NCI-H2029 (cell line): ENCODE results near the gene HIBADH.

Source experiments
- DNase-seq: peaks from one replicate; lab custom pipeline; 2025; lab: John Stamatoyannopoulos, UW

Gene HIBADH

DNA sequence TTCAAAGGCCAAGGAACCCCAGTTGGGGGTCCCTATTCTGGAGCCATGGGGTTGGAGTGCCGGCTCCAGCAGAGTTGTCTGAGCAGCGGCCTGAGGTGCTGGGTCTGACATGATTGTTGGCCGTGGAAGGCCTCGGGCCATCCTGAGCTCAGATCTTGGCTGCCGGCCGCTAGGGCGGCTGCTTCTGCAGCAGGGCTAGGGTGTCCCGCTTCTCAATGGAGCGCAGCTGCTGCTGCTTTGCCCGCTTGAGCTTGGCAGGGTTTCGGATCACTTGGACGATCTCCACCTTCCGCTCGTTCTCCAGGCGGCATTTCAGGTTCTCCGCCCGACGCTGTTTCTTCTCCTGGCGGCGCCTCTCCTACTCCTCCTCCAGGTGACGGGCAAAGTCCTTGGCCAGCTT is 171.1 kb downstream of the HIBADH start:
- DNase-seq, result peak; percentile 5

DNA sequence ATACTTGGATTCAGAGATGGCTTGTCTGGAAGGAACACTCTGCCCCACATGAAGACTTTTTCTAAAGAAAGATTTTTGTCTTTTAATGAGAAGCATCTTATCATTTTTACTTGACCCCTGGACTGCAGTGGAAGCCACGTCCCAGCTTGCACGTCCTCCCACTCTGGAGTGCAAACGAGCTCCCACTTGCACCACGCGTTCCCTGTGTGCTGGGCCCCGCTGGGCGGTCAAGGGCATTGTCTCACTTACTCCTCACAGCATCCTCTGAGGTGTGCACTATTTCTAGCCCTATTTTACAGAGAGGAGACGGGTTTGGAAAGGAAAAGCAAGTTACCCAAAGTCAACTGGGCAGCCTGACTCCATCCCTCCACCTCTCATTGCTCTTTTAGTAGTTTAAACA is 175.2 kb downstream of the HIBADH start:
- DNase-seq, result no peak

DNA sequence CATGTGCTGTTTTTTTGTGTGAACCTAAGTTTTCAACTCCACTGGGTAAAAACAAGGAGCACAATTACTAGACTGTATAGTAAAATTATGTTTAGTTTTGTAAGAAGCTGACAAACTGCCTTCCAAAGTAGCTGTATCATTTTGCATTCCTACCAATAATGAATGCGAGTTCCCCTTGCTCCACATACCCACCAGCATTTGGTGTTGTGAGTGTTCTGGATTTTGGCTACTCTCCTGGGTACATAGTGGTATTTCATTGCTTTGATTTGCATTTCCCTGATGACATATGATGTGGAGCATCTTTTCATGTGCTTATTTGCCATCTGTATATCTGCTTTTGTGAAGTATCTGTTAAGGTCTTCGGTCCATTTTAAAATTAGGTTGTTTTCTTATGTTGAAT is 178.2 kb downstream of the HIBADH start:
- DNase-seq, result no peak

DNA sequence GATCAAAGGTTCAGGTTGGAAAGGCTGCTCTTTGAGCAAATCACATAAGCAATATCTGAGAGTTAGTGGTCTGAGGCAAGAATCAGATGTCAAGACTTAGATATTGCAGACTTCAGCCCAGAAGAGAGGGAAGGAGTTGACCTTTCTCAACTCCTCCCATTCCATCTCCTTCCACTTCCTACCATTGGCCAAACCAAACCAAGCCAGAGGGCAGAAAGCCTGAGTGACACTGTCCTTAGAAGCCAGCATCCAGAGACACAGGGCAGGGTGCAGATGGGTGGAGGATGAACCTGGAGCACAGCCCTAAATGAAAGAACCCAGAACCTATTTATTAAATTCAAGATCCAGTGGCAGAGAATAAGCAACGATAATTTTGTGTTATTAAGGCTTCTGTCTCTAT is 180.5 kb downstream of the HIBADH start:
- no peak for DNase-seq

DNA sequence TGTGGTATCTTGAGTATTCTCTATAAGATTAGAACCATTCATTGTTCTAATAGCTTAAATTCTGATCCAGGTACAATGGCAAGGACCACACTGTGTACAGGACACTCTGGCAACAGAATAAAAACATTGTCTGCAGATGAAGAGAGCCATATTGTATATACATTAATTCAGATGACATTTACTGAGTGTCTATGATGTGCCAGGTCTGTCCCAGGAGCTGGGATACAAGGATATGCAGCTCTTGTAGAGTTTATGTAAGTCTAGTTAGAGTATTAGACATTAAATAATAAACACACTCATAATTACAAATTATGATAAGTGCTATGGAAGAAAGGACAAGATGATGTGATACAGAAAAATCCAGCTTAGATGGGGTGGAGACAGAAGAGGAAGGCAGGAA is 184.1 kb downstream of the HIBADH start:
- no peak for DNase-seq

DNA sequence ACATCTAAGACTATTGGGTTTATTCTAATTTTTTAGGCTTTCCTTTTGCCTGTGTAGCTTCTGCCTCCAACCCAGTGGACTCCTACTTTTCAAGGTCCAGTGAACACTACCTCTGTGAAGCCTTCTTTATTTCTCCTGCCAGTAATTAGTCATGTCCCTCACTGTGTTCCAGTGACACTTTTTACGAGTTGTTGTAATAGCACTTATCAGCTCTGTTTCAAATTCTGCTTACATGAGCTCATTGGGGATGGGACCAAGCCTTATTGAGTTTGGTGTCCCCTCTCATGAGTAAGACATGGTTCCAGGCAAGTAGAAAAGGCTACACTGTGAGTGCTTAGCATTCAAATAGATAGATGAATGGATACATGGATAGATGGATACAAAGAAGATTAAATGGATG is 184.6 kb downstream of the HIBADH start:
- DNase-seq, result no peak

DNA sequence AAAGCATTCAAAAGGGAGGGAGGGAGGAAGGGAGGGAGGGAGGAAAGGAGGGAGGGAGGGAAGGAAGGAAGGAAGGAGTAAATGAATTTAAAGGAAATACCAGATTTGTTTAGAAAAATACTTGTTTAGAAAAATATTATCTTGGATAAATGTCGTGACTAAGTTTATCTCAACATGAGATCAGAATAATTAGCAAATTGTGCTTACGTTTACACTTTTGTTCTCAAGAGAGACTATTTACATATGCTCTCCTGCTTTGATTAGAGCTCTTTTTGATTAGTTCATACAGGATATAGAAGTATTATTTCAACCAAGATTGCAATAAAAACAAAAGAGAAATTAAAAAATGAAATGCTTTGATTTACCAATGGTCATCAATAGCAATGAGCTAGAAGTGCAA is 186.2 kb downstream of the HIBADH start:
- DNase-seq, result no peak
